HUES48 (cell line): Measurements from ENCODE around the gene ZDHHC19.

Experiments
- H3K27ac ChIP-seq: one replicate; pipeline ENCODE4 v1.7.0; 2013; ENCODE audit warnings: low read depth, low read length, inconsistent platforms
- H3K27me3 ChIP-seq: 2 replicates; pipeline ENCODE4 v1.6.1; 2013; ENCODE audit warnings: mild to moderate bottlenecking, low read length; ENCODE audit not compliant: control insufficient read depth, insufficient read depth
- H3K36me3 ChIP-seq: 2 replicates; pipeline ENCODE4 v1.6.1; 2013; ENCODE audit warnings: low read length; ENCODE audit not compliant: control insufficient read depth, insufficient read depth
- H3K4me1 ChIP-seq: 2 replicates; pipeline ENCODE4 v1.6.1; 2013; ENCODE audit warnings: mild to moderate bottlenecking, low read length; ENCODE audit not compliant: control insufficient read depth, insufficient read depth
- H3K4me3 ChIP-seq: 2 replicates; pipeline ENCODE4 v1.5.1; 2013; ENCODE audit warnings: mild to moderate bottlenecking, low read depth, low read length
- H3K9ac ChIP-seq: 2 replicates; pipeline ENCODE4 v1.6.1; 2013; ENCODE audit warnings: mild to moderate bottlenecking, low read depth, low read length, moderate library complexity
- H3K9me3 ChIP-seq: 2 replicates; pipeline ENCODE4 v1.6.1; 2013; ENCODE audit warnings: low read length; ENCODE audit not compliant: control insufficient read depth, insufficient read depth

ZDHHC19 gene

GRCh38 chr3:196159952-196160804 is 51.0 kb downstream of the ZDHHC19 start:
- Histone ChIP-seq H3K27ac (peak overlapping the region; percentile 65), H3K4me3 (no peak overlapping the region), H3K9me3 (no peaks in the 10 kb centered on the region), H3K27me3 (no peaks in the 10 kb centered on the region), H3K4me1 (peaks cover 16% of the 10 kb centered on the region), H3K36me3 (no peaks in the 10 kb centered on the region), H3K9ac (no peak overlapping the region)

GRCh38 chr3:196159526-196159925 is 51.7 kb downstream of the ZDHHC19 start:
- Histone ChIP-seq H3K9ac (no peak overlapping the region), H3K4me1 (peaks cover 16% of the 10 kb centered on the region), H3K27me3 (no peaks in the 10 kb centered on the region), H3K36me3 (no peaks in the 10 kb centered on the region), H3K4me3 (no peak overlapping the region), H3K27ac (peak overlapping the region; percentile 65), H3K9me3 (no peaks in the 10 kb centered on the region)

GRCh38 chr3:196156160-196156559 is 55.0 kb downstream of the ZDHHC19 start:
- H3K27ac ChIP-seq: no peak overlapping the region
- H3K9ac ChIP-seq: no peak overlapping the region
- no peaks in the 10 kb centered on the region for H3K27me3 ChIP-seq

GRCh38 chr3:196150481-196150880 is 60.7 kb downstream of the ZDHHC19 start:
- H3K9ac ChIP-seq: no peak overlapping the region
- H3K4me1 ChIP-seq: no peaks in the 10 kb centered on the region
- no peaks in the 10 kb centered on the region for H3K9me3 ChIP-seq
- no peak overlapping the region for H3K4me3 ChIP-seq
- no peak overlapping the region for H3K27ac ChIP-seq
- H3K27me3 ChIP-seq: no peaks in the 10 kb centered on the region
- H3K36me3 ChIP-seq: no peaks in the 10 kb centered on the region

More at GRCh38 chr3:196156160-196156559, 55.0 kb downstream of the ZDHHC19 start:
- Histone ChIP-seq H3K4me3 (no peak overlapping the region), H3K36me3 (no peaks in the 10 kb centered on the region), H3K9me3 (no peaks in the 10 kb centered on the region), H3K4me1 (peaks cover 16% of the 10 kb centered on the region)

GRCh38 chr3:196149831-196150301 is 61.3 kb downstream of the ZDHHC19 start:
- Histone ChIP-seq H3K9me3 (no peaks in the 10 kb centered on the region), H3K27ac (no peak overlapping the region), H3K4me1 (no peaks in the 10 kb centered on the region), H3K27me3 (no peaks in the 10 kb centered on the region), H3K4me3 (no peak overlapping the region), H3K36me3 (no peaks in the 10 kb centered on the region), H3K9ac (no peak overlapping the region)

- Histone ChIP-seq H3K4me3 (no peak overlapping the region), H3K9me3 (no peaks in the 10 kb centered on the region), H3K27me3 (no peaks in the 10 kb centered on the region), H3K9ac (no peak overlapping the region), H3K36me3 (no peaks in the 10 kb centered on the region), H3K4me1 (no peaks in the 10 kb centered on the region), H3K27ac (no peak overlapping the region)
Observed at GRCh38 chr3:196149375-196149774, 61.8 kb downstream of the ZDHHC19 start.
